HepG2 (cell line): ENCODE results near the gene MAP3K14. TPM values are rescaled to one million over a fixed set of nuclear protein-coding genes. Genes with fewer than 3 reads are reported as not detected.

Source experiments
- AFF4 ChIP-seq: sonication (generic); formaldehyde crosslinking; IDR thresholded peaks from 2 replicates; pipeline ENCODE4 v1.4.0; 2020; ENCODE audit warnings: missing genetic modification reagents
- CENPBD1 ChIP-seq: sonication (generic); formaldehyde crosslinking; IDR thresholded peaks from 2 replicates; pipeline ENCODE4 v1.8.0; 2022; ENCODE audit warnings: missing genetic modification reagents, low read depth, mild to moderate bottlenecking, borderline replicate concordance
- CSRNP2 ChIP-seq: sonication (generic); formaldehyde crosslinking; conservative IDR thresholded peaks from 2 replicates; pipeline ENCODE4 v1.8.0; 2022; ENCODE audit warnings: low read depth, missing genetic modification reagents
- FOXA1 ChIP-seq, 2 experiments: fragments of 450-650 bp in 1 of 2; sonication (generic) in 1 of 2; formaldehyde crosslinking in 1 of 2; IDR thresholded peaks; 2 replicates each; pipeline versions ENCODE4 v1.4.0 to v1.6.1; 2016 to 2020; ENCODE audit warnings: missing genetic modification reagents in 1 of 2
- GTF2F1 ChIP-seq: fragments of 150-350 bp; IDR thresholded peaks from 2 replicates; pipeline ENCODE4 v1.6.1; 2014; ENCODE audit warnings: low read length
- HDAC6 ChIP-seq: fragments of 200-600 bp; sonication (generic); IDR thresholded peaks from 2 replicates; pipeline ENCODE4 v1.7.0; 2017; ENCODE audit warnings: mild to moderate bottlenecking, antibody characterized with exemption, low read length, low read depth
- HMG20A ChIP-seq: IDR thresholded peaks from 2 replicates; pipeline ENCODE4 v1.6.1; 2016; ENCODE audit warnings: borderline replicate concordance
- IKZF5 ChIP-seq: IDR thresholded peaks from 2 replicates; pipeline ENCODE4 v1.6.1; 2018; ENCODE audit warnings: missing genetic modification reagents, mild to moderate bottlenecking, missing compliant biosample characterization
- JARID2 ChIP-seq: sonication (generic); formaldehyde crosslinking; IDR thresholded peaks from 2 replicates; pipeline ENCODE4 v1.8.1; 2023; ENCODE audit warnings: missing genetic modification reagents, inconsistent platforms; ENCODE audit not compliant: insufficient replicate concordance
- KDM2A ChIP-seq: sonication (generic); formaldehyde crosslinking; IDR thresholded peaks from 2 replicates; pipeline ENCODE4 v1.4.0; 2020; ENCODE audit warnings: low read depth, missing genetic modification reagents, borderline replicate concordance
- MEIS2 ChIP-seq: sonication (generic); formaldehyde crosslinking; IDR thresholded peaks from 2 replicates; pipeline ENCODE4 v1.9.0; 2021; ENCODE audit warnings: mild to moderate bottlenecking, missing genetic modification reagents
- MYNN ChIP-seq: sonication (generic); formaldehyde crosslinking; IDR thresholded peaks from 2 replicates; pipeline ENCODE4 v1.4.0; 2020; ENCODE audit warnings: mild to moderate bottlenecking, low read depth, missing genetic modification reagents
- NFE2 ChIP-seq: sonication (generic); formaldehyde crosslinking; IDR thresholded peaks from 2 replicates; pipeline ENCODE4 v1.4.0; 2020; ENCODE audit warnings: missing genetic modification reagents
- SALL2 ChIP-seq: sonication (generic); formaldehyde crosslinking; IDR thresholded peaks from 2 replicates; pipeline ENCODE4 v1.8.1; 2023; ENCODE audit warnings: mild to moderate bottlenecking, missing genetic modification reagents, inconsistent platforms
- SIX1 ChIP-seq: sonication (generic); formaldehyde crosslinking; IDR thresholded peaks from 2 replicates; pipeline ENCODE4 v1.4.0; 2020; ENCODE audit warnings: missing genetic modification reagents, borderline replicate concordance
- SP2 ChIP-seq: sonication (generic); formaldehyde crosslinking; IDR thresholded peaks from 2 replicates; pipeline ENCODE4 v1.5.1; 2020; ENCODE audit warnings: mild to moderate bottlenecking, missing genetic modification reagents
- SP4 ChIP-seq: sonication (generic); formaldehyde crosslinking; IDR thresholded peaks from 2 replicates; pipeline ENCODE4 v1.8.1; 2023; ENCODE audit warnings: mild to moderate bottlenecking, missing genetic modification reagents
- YY1 ChIP-seq: IDR thresholded peaks from 2 replicates; pipeline ENCODE4 v1.6.1; 2011; ENCODE audit warnings: low read length, low read depth, moderate library complexity, mild to moderate bottlenecking; ENCODE audit not compliant: insufficient read depth, insufficient replicate concordance
- ZBTB42 ChIP-seq: sonication (generic); formaldehyde crosslinking; IDR thresholded peaks from 2 replicates; pipeline ENCODE4 v1.5.0; 2020; ENCODE audit warnings: mild to moderate bottlenecking, missing genetic modification reagents
- ZKSCAN8 ChIP-seq: IDR thresholded peaks from 2 replicates; pipeline ENCODE4 v1.6.1; 2016; ENCODE audit warnings: borderline replicate concordance, missing genetic modification reagents, missing compliant biosample characterization
- ZNF17 ChIP-seq: sonication (generic); formaldehyde crosslinking; IDR thresholded peaks from 2 replicates; pipeline ENCODE4 v1.5.0; 2020; ENCODE audit warnings: mild to moderate bottlenecking, missing genetic modification reagents
- ZNF446 ChIP-seq: sonication (generic); formaldehyde crosslinking; IDR thresholded peaks from 2 replicates; pipeline ENCODE4 v1.5.0; 2020; ENCODE audit warnings: mild to moderate bottlenecking, missing genetic modification reagents
- ZNF724P ChIP-seq: sonication (generic); formaldehyde crosslinking; IDR thresholded peaks from 2 replicates; pipeline ENCODE4 v1.8.0; 2022; ENCODE audit warnings: missing genetic modification reagents, borderline replicate concordance
- polyA plus RNA-seq, 8 experiments: library from polyadenylated mRNA; depleted of rRNA in 3 of 8; stranded (reverse) in 7 of 8; unstranded in 1 of 8; fragments of >200 nt; fragmentation: Illumina TruSeq in 4 of 8; extraction: Trizol in 4 of 8; gene quantifications; 2 replicates each; pipeline versions ENCODE4 v1.2.1 to v1.2.3, GENCODE V29; 2011 to 2016; ENCODE audit warnings: low read depth in 4 of 8, missing spikeins in 1 of 8, mixed read lengths in 1 of 8; ENCODE audit not compliant: insufficient read depth in 1 of 8
- total RNA-seq, 5 experiments: library from RNA; depleted of rRNA; stranded (reverse); fragments of >200 nt; fragmentation: Illumina TruSeq; extraction: Trizol; gene quantifications; 2 replicates each; pipeline ENCODE4 v1.2.3, GENCODE V29; 2016; ENCODE audit warnings: low read depth in 1 of 5

The MAP3K14 gene
- total and polyA plus RNA-seq, 2 of the 13 experiments (the other 11 are each of a cell fraction or from before 2014, with no cell fraction given): 2.6 TPM

- TF ChIP-seq AFF4 (CRISPR knock-in tag) (no peak), YY1 (no peak), MYNN (CRISPR knock-in tag) (no peak), CSRNP2 (no peak), ZNF17 (CRISPR knock-in tag) (no peak), NFE2 (CRISPR knock-in tag) (no peak), ZNF724P (CRISPR knock-in tag) (peak; percentile 66; the same call in 1 of the 2 replicates), ZKSCAN8 (CRISPR knock-in tag) (peak; percentile 62; the same call in 1 of the 2 replicates), SALL2 (no peak; the same call in 1 of the 2 replicates), GTF2F1 (no peak), KDM2A (CRISPR knock-in tag) (peak; percentile 79), MEIS2 (CRISPR knock-in tag) (0 out of 2 replicates have a peak, but pooled peaks have one; percentile 2), JARID2 (CRISPR knock-in tag) (no peak), SP4 (CRISPR knock-in tag) (peak; percentile 100), ZBTB42 (CRISPR knock-in tag) (no peak), SIX1 (CRISPR knock-in tag) (no peak), SP2 (peak; percentile 93), HDAC6 (no peak), CENPBD1 (no peak), IKZF5 (CRISPR knock-in tag) (peak; percentile 87), ZNF446 (CRISPR knock-in tag) (no peak), FOXA1 (IDR thresholded peaks at IDR 0.05) (no peak), FOXA1 (CRISPR knock-in tag; IDR thresholded peaks at IDR 0.05) (no peak; the same call in 1 of the 2 replicates), HMG20A (CRISPR knock-in tag) (no peak)
Measured at GRCh38 chr17:45317111-45317928, 500 bp upstream of the MAP3K14 start (continued).
